ENCODE data around the gene ACTR10.

Gene ACTR10

GRCh38 chr14:58199726-58200479, at the start of gene ACTR10:
TSS of gene ACTR10 (plus strand) at chr14:58200149. CDS start at chr14:58200218, 69 bp downstream.
- peak; percentile 55; the same call in 1 of the 2 replicates for TF ChIP-seq MAX (IDR thresholded peaks at IDR 0.05)
- TF ChIP-seq TAF1 (IDR thresholded peaks at IDR 0.05; ENCODE audit: low read depth), result peak; percentile 52; the same call in 1 of the 2 replicates
- peak; percentile 40; the same call in 1 of the 2 replicates for TF ChIP-seq TCF12 (IDR thresholded peaks at IDR 0.05; ENCODE audit: low read depth)
- 0 out of 2 replicates have a peak, but pooled peaks have one; percentile 19 for TF ChIP-seq TEAD4 (IDR thresholded peaks at IDR 0.05)
- no peak for TF ChIP-seq YY1 (IDR thresholded peaks at IDR 0.05; ENCODE audit: low read depth)
- TF ChIP-seq EP300 (IDR thresholded peaks at IDR 0.05; ENCODE audit: borderline replicate concordance), result no peak
- peak; percentile 94 for TF ChIP-seq EGR1 (IDR thresholded peaks at IDR 0.05)
- no peak for TF ChIP-seq FOXM1 (IDR thresholded peaks at IDR 0.05; ENCODE audit: borderline replicate concordance, low read depth)
- TF ChIP-seq USF1 (IDR thresholded peaks at IDR 0.05), result no peak
- no peak for TF ChIP-seq REST (IDR thresholded peaks at IDR 0.05; ENCODE audit: low read depth)
- no peak for TF ChIP-seq NFIC (IDR thresholded peaks at IDR 0.05)

- TF ChIP-seq CEBPB (IDR thresholded peaks at IDR 0.05) (no peak), FOXM1 (IDR thresholded peaks at IDR 0.05; ENCODE audit: borderline replicate concordance, low read depth) (no peak), MAX (IDR thresholded peaks at IDR 0.05) (no peak), EP300 (IDR thresholded peaks at IDR 0.05; ENCODE audit: borderline replicate concordance) (no peak)
Observed at GRCh38 chr14:58150243-58150805, 49.6 kb upstream of the ACTR10 start.

- TF ChIP-seq MAX (IDR thresholded peaks at IDR 0.05) (no peak), NFIC (IDR thresholded peaks at IDR 0.05) (no peak), EP300 (IDR thresholded peaks at IDR 0.05; ENCODE audit: borderline replicate concordance) (no peak), RAD21 (IDR thresholded peaks at IDR 0.05; ENCODE audit: low read depth) (no peak), TEAD4 (IDR thresholded peaks at IDR 0.05) (no peak), TCF12 (IDR thresholded peaks at IDR 0.05; ENCODE audit: low read depth) (no peak), USF1 (IDR thresholded peaks at IDR 0.05) (no peak), EGR1 (IDR thresholded peaks at IDR 0.05) (no peak), FOXM1 (IDR thresholded peaks at IDR 0.05; ENCODE audit: borderline replicate concordance, low read depth) (no peak), CREB1 (IDR thresholded peaks at IDR 0.05; ENCODE audit: low read depth) (no peak), YY1 (IDR thresholded peaks at IDR 0.05; ENCODE audit: low read depth) (no peak), CEBPB (IDR thresholded peaks at IDR 0.05) (no peak), ZBTB7A (IDR thresholded peaks at IDR 0.05; ENCODE audit: low read depth) (no peak)
Observed at GRCh38 chr14:58151133-58152013, 48.6 kb upstream of the ACTR10 start.

GRCh38 chr14:58152014-58152857, 47.7 kb upstream of the ACTR10 start, which contains the start of gene ARMH4:
TSS of gene ARMH4 (minus strand) at chr14:58152213. CDS start at chr14:58139358, 12,855 bp downstream.
- TF ChIP-seq EGR1 (IDR thresholded peaks at IDR 0.05) (peak; percentile 96), TCF12 (IDR thresholded peaks at IDR 0.05; ENCODE audit: low read depth) (0 out of 2 replicates have a peak, but pooled peaks have one; percentile 15), REST (IDR thresholded peaks at IDR 0.05; ENCODE audit: low read depth) (no peak), CREB1 (IDR thresholded peaks at IDR 0.05; ENCODE audit: low read depth) (no peak), ZBTB7A (IDR thresholded peaks at IDR 0.05; ENCODE audit: low read depth) (peak; percentile 97)

Data from Ishikawa (cell line).